Fibroblast of upper back skin (primary cell): ENCODE data around the gene FGF23.
A peak's percentile ranks its signal among the peaks of the same experiment; 100 is the strongest.

Experiments
- DNase-seq: peaks from one replicate; pipeline ENCODE4 v3.0.0-alpha.2; 2013

The FGF23 gene

GRCh38 chr12:4380332-4380731 is 820 bp upstream of the FGF23 start:
- DNase-seq = no peak

- no peak for DNase-seq
Observed at GRCh38 chr12:4378772-4379171, 740 bp downstream of the FGF23 start.

GRCh38 chr12:4375449-4375848 is 4.1 kb downstream of the FGF23 start:
- no peak for DNase-seq

GRCh38 chr12:4372653-4373052 is 6.9 kb downstream of the FGF23 start:
- DNase-seq = no peak

GRCh38 chr12:4370265-4370664 is 9.2 kb downstream of the FGF23 start:
- no peak for DNase-seq

- DNase-seq = no peak
Observed at GRCh38 chr12:4369548-4369947, 10.0 kb downstream of the FGF23 start.

GRCh38 chr12:4366090-4366489 is 13.4 kb downstream of the FGF23 start:
- DNase-seq = no peak

- peak; percentile 4 for DNase-seq
Observed at GRCh38 chr12:4356041-4356327, 23.5 kb downstream of the FGF23 start.

- no peak for DNase-seq
Observed at GRCh38 chr12:4355156-4356040, 24.1 kb downstream of the FGF23 start.

GRCh38 chr12:4353785-4354208 is 25.7 kb downstream of the FGF23 start:
- DNase-seq = no peak

- no peak for DNase-seq
Observed at GRCh38 chr12:4346931-4347330, 32.6 kb downstream of the FGF23 start.

- no peak for DNase-seq
Observed at GRCh38 chr12:4331842-4332241, 47.7 kb downstream of the FGF23 start.

- no peak for DNase-seq
Observed at GRCh38 chr12:4331221-4331620, 48.3 kb downstream of the FGF23 start.

- no peak for DNase-seq
Observed at GRCh38 chr12:4330203-4330602, 49.3 kb downstream of the FGF23 start.

GRCh38 chr12:4327293-4327692 is 52.2 kb downstream of the FGF23 start:
- no peak for DNase-seq

- no peak for DNase-seq
Observed at GRCh38 chr12:4325966-4326365, 53.5 kb downstream of the FGF23 start.

GRCh38 chr12:4324366-4324765 is 55.1 kb downstream of the FGF23 start:
- DNase-seq = no peak

GRCh38 chr12:4323396-4323795 is 56.1 kb downstream of the FGF23 start:
- no peak for DNase-seq

- no peak for DNase-seq
Observed at GRCh38 chr12:4322726-4323125, 56.8 kb downstream of the FGF23 start.

- DNase-seq = peak; percentile 93
Observed at GRCh38 chr12:4320853-4321701, 58.4 kb downstream of the FGF23 start, which contains the start of gene TIGAR. Gene TIGAR, plus strand, starts transcription at chr12:4321213. Its CDS starts 59 bp downstream, at chr12:4321272.

GRCh38 chr12:4320497-4320852 is 59.0 kb downstream of the FGF23 start:
- DNase-seq = no peak
